HG02973 (cell line): Measurements from ENCODE around the gene GDF9.
A peak's percentile ranks its signal among the peaks of the same experiment; 100 is the strongest.

Source experiments
- ATAC-seq: cut with Tn5 transposase; IDR thresholded peaks from one replicate; pipeline ENCODE4 v1.9.1; 2021; ENCODE audit warnings: moderate library complexity; ENCODE audit not compliant: unreplicated experiment

The GDF9 gene

DNA sequence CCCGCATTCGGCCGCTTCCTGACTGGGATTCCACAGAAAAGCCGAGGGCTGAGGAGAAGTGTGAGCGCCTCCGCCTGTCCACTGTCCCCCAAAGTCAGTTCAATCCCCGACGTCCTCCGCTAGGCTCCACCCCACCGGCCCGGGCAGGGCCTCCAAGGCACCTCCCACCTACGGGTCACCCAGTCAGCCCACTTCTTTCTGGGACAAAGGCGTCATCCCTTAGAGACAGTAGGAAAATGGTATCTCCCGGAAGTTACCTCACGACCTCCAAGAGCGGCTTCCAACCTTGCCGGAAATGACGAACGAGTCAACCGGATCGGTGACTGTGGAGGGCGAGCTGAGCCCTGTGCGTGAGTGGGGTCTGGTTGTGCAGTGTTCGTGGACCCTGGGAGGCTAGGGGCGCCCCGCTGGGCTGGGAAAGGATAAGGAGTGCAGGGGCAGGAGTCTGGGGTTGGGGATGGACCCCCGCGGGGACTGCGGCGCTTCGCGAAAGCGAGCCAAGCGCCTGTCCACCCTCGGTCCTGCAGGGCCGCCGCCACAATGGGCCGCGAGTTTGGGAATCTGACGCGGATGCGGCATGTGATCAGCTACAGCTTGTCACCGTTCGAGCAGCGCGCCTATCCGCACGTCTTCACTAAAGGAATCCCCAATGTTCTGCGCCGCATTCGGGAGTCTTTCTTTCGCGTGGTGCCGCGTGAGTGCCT, at the start of gene GDF9, which contains the start of gene UQCRQ:
GDF9 (minus strand) TSS at position 128 of the 704 bp plus-strand sequence. CDS start 1,936 bp downstream, outside the sequence.
UQCRQ (plus strand) TSS at position 301 of the 704 bp plus-strand sequence; CDS start at position 541, 240 bp downstream.
- ATAC-seq: peak; percentile 97

DNA sequence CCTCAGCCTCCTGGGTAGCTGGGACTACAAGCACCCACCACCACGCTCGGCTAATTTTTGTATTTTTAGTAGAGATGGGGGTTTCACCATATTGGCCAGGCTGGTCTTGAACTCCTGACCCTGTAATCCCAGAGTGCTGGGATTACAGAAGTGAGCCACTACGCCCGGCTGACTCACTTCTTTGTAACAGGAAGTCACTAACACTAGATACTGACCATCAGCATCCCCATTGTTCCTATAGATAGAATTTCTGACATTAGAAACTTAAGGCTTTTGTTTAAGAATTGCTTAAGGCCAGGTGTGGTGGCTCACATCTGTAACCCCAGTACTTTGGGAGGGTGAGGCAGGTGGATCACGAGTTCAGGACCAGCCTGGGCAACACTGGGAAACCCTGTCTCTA, 49.4 kb upstream of the GDF9 start:
- ATAC-seq: no peak

DNA sequence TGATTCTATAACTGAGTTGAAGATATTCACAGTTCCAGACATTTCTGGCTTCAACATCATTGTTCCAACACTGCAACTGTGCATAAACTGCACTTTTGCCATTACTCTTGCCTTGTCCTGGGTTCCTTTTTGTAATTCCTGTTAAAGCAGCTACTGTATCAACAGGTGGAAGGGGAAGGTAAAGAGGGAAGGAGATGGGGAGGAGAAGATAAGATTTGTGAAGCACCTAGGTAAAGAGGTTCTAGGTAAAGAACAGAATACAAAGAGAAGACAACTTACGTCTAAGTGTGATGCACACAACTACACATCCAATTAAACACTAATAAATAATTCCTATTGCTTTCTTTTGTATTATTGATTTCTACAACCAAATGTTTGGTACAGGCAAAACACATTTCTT, 43.4 kb upstream of the GDF9 start:
- ATAC-seq: no peak

DNA sequence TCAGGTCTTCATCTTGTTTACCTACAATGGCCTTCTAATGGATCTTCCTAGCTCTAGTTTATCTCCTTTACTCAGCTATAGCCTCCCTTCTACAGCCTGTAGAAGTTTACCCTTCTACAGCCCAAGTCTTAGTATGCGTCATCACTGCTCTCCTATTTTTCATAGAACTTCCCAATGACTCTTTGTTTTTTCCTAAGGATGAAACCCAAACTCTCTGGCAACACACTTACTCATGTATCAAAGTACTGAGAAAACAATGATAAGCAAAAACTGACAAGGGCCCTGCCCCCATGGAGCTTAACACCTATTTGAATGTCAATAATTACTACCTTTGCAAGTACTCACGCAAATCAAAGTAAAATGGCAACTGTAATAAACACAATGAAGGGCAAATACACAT, 40.9 kb upstream of the GDF9 start:
- no peak for ATAC-seq

GRCh38 chr5:132905938-132906337, 39.7 kb upstream of the GDF9 start:
- ATAC-seq: no peak

- ATAC-seq: no peak
Observed at GRCh38 chr5:132901730-132902129, 35.5 kb upstream of the GDF9 start.

GRCh38 chr5:132901036-132901435, 34.8 kb upstream of the GDF9 start:
- no peak for ATAC-seq

- ATAC-seq: no peak
Observed at GRCh38 chr5:132898094-132898493, 31.8 kb upstream of the GDF9 start.

- no peak for ATAC-seq
Observed at GRCh38 chr5:132896685-132897084, 30.4 kb upstream of the GDF9 start.

DNA sequence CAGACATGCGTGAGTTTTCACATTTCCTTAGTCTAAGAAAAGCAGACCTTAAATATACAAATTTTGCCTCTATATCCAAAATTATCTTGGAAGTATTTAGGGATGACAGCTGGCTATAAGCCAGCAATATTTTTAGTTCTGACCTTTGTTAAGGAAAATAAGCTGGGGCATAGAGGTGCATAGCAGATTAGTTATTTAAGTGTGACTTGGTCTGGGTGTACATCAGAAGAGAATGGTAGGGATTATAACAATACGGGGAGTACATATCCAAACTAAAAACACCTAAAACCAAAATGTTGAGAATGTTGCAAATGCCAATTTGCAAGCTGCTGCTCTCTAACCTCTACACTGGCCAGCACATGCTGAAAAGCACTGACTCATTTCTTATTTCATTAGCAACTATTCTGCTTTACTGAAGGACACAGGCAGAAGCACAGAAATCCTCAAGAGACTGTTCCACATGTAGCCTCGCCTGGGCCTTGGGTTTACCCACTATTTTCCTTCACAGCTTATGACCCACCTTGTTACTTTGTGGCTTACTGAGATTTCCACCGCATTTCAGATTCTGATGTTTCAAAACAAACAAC, 29.5 kb upstream of the GDF9 start:
- ATAC-seq: no peak

DNA sequence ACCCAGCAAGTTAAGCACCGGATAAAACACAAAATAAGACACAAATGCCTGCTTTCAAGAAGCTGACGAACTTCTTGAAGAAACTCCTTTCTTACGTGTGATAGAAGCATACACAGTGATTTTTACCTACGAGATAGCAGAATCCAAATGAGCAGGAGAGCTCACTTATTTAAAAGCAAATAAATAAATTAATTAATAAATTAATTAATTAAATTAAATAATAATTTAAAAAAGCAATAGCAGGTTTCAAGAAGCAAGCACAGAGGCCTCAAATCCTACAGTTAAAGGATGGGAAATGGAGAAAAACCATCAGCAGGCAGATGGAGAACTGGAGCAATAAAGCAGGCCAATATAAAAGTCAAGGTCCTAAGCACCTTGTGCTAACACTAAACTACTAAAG, 24.5 kb upstream of the GDF9 start:
- no peak for ATAC-seq

GRCh38 chr5:132889501-132889900, 23.2 kb upstream of the GDF9 start:
- ATAC-seq: no peak

DNA sequence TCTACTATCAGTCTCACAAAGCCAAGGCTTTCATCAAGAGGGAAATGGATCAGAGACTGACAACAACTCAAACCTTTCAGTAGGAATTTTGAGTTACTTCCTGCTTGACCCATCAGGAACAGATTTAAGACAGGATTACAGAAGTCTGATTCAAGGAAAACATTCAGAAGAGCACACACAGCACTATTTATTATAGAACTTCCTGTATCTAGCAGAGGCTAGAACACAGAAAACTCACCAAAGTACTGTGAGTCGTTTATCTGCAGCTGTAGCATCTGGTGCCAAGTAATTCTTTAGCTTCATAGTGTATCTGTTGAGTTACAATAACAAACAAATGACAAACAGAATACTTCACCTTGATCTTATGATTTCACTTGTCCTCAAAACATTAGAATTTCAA, 21.0 kb upstream of the GDF9 start:
- no peak for ATAC-seq

- no peak for ATAC-seq
Observed at GRCh38 chr5:132886064-132886823, 20.0 kb upstream of the GDF9 start.

GRCh38 chr5:132884548-132884947, 18.3 kb upstream of the GDF9 start:
- no peak for ATAC-seq

GRCh38 chr5:132883261-132883834, 17.1 kb upstream of the GDF9 start:
- no peak for ATAC-seq

DNA sequence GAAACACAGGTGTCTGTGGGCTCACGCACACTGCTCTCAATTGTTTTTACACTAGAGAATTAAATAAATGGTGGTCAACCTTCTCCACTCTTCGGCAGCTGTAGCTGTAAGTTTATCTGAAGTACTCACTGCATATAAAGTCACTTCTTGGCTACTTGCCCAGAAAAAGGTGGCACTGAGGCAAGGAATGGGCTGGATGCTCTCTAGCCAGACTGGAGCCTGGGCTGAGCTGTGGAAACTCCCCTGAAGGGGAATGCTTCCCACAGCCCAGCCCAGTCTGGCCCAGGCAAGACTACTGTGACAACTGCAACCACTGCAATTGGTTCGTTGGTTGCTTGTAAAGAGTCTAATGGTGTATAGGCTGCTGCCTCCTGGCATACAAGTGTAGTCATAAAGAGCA, 11.7 kb upstream of the GDF9 start:
- ATAC-seq: no peak

DNA sequence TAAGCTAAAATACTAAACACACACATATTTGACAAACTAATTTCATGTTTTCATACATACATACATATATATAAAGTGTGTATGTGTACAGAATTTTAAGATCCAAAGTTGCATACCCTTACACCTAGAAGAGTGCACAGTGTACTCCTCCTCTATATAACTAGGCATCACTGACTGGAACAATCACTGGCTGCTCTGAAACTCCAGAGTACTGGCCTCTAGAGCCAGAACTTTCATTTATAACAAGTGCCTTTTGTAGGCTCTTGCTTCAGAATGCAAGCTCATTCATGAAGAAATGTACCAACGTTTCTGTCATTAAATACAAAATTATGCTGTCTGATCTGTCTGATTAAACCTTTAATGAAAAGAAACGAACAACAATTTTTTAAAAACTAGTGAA, 11.2 kb upstream of the GDF9 start:
- no peak for ATAC-seq

DNA sequence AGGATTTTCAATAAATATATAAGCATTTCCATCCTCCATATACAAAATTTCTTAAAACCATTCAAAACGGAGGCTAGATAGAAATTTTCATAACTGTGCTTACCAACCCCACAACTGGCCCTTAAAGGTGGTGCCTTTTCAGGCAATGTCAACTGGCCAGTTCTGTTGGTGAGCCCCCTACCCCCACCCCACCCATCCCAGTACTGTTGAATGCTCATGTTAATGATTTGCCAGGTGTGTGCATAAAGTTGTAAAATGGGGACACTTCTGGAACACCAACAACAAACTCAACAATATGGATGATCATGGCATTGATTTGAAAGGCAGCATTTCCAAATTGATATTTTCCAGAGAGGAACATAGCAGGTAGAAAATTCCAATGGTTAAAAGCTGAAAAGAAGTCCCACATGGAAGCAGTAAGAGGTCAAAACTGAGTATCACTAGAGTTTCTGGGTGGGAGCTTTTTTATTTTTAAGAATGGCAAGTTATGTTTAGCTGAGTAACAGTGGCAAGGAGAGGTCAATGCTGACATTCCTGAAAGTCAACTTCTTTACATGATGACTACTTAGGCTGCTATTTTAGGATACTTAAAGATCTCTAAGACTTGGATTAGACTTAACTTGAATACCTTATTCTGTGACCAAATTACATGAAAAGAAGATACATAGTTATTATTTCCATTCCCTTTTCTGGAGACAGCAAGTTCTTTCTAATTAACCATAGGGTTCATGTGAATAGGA, 9.9 kb upstream of the GDF9 start:
- ATAC-seq: no peak

DNA sequence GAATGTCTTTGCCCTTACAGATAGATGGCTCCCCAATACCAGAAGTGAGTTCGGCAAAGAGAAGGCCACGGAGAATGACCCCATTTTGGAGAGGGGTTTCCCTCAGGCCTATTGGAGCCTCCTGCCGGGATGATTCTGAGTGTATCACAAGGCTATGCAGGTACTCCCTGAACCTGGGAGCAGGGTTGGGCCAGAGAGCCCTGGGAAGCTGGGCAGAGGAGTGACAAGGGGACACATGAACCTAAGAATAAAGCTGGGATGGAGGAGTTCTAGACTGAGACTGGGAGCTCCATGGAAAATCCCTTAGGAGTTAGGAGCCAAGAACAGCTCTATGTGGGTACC, 7.6 kb upstream of the GDF9 start:
- no peak for ATAC-seq
